ENCODE data around the gene RRP12.

RRP12 gene

DNA sequence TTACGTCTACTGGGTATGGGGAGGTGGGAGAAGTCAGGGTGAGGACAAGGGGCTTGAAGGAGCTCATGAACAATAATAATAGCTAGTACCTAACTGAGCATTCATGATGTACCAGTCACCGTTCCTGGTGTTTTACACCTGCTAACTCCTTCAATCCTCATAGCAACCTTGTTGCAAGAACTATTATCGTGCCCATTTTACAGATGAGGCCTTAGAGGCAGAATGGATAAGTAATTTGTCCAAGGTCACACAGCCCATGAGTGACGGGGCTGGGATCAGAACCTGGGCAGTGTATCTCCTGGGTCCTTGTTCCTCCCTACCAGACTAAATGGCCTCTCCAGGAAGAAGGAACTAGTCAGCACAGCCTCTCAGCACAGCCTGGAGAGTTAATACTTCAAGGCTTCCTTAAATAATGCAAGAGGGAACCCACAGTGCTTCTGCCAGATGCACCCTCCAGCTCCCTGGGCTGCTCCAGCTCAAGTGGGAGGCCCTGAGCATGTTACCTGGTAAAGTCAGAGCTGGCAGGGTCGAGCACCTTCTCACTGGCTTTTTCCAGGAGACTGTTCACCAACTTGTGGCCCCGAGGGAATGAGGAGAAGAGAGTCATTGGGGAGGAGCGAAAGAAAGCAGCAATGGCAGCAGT is 28.8 kb downstream of the RRP12 start:
- Histone ChIP-seq H3K36me3 (ENCODE audit: insufficient read depth, low read length) (peaks cover 11% of the 10 kb centered on the region; the same call in 1 of the 2 replicates), H3K9me3 (ENCODE audit: insufficient read depth, low read depth, low read length) (no peaks in the 10 kb centered on the region), H3K79me2 (ENCODE audit: insufficient read depth, low read length) (no peaks in the 10 kb centered on the region), H3F3A (ENCODE audit: low read depth) (no peaks in the 10 kb centered on the region), H3K9ac (ENCODE audit: low read depth, low read length, poor library complexity, severe bottlenecking) (no peak overlapping the region), H3K27me3 (ENCODE audit: insufficient read depth, low read length, poor library complexity, severe bottlenecking) (no peaks in the 10 kb centered on the region), H2AFZ (ENCODE audit: low read length) (no peak overlapping the region), H3K4me1 (ENCODE audit: insufficient read depth, low read length, poor library complexity, severe bottlenecking) (no peaks in the 10 kb centered on the region), H3K9me2 (replicated peaks; ENCODE audit: low read depth, low read length) (no peaks in the 10 kb centered on the region), H3K4me3 (ENCODE audit: low read length, poor library complexity, severe bottlenecking) (no peak overlapping the region), H3K4me2 (ENCODE audit: low read depth, low read length, poor library complexity, severe bottlenecking) (no peak overlapping the region), H4K20me1 (ENCODE audit: insufficient read depth, low read length, poor library complexity, severe bottlenecking) (no peaks in the 10 kb centered on the region)
- TF ChIP-seq EZH2phosphoT487 (IDR thresholded peaks at IDR 0.05; ENCODE audit: borderline replicate concordance), result no peak
- TF ChIP-seq, protein P1, sequence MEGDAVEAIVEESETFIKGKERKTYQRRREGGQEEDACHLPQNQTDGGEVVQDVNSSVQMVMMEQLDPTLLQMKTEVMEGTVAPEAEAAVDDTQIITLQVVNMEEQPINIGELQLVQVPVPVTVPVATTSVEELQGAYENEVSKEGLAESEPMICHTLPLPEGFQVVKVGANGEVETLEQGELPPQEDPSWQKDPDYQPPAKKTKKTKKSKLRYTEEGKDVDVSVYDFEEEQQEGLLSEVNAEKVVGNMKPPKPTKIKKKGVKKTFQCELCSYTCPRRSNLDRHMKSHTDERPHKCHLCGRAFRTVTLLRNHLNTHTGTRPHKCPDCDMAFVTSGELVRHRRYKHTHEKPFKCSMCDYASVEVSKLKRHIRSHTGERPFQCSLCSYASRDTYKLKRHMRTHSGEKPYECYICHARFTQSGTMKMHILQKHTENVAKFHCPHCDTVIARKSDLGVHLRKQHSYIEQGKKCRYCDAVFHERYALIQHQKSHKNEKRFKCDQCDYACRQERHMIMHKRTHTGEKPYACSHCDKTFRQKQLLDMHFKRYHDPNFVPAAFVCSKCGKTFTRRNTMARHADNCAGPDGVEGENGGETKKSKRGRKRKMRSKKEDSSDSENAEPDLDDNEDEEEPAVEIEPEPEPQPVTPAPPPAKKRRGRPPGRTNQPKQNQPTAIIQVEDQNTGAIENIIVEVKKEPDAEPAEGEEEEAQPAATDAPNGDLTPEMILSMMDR (conservative IDR thresholded peaks at IDR 0.05; ENCODE audit: low read length), result no peak

DNA sequence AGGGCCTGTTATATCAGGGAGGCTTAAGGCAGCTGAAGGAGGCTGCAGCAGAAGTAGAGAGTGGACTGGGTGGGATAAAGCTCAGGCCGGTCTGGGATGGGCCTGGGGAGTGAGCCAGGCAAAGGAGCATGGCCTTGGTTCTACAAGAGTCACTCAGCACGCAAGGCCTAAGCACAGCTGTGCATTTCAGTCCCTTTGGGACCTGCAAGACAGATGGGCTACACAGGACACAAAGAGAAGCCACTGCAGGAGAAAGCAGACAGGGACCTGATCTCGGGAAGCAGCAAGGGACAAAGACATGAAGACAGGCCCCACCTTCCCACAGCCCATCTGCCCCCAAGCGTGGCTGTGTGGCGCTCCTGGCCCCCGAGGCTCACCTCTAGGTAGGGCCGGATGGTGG is 29.4 kb downstream of the RRP12 start:
- H3K36me3 ChIP-seq (ENCODE audit: insufficient read depth, low read length), result peaks cover 11% of the 10 kb centered on the region; the same call in 1 of the 2 replicates
- no peaks in the 10 kb centered on the region for H3K79me2 ChIP-seq (ENCODE audit: insufficient read depth, low read length)
- H4K20me1 ChIP-seq (ENCODE audit: insufficient read depth, low read length, poor library complexity, severe bottlenecking), result no peaks in the 10 kb centered on the region
- no peak overlapping the region for H2AFZ ChIP-seq (ENCODE audit: low read length)
- TF ChIP-seq, protein P1 (conservative IDR thresholded peaks at IDR 0.05; ENCODE audit: low read length), result no peak
- TF ChIP-seq EZH2phosphoT487 (IDR thresholded peaks at IDR 0.05; ENCODE audit: borderline replicate concordance), result no peak
- no peaks in the 10 kb centered on the region for H3K9me3 ChIP-seq (ENCODE audit: insufficient read depth, low read depth, low read length)
- no peaks in the 10 kb centered on the region for H3K27me3 ChIP-seq (ENCODE audit: insufficient read depth, low read length, poor library complexity, severe bottlenecking)
- H3F3A ChIP-seq (ENCODE audit: low read depth), result no peaks in the 10 kb centered on the region
- H3K9me2 ChIP-seq (replicated peaks; ENCODE audit: low read depth, low read length), result no peaks in the 10 kb centered on the region
- no peaks in the 10 kb centered on the region for H3K4me1 ChIP-seq (ENCODE audit: insufficient read depth, low read length, poor library complexity, severe bottlenecking)
- H3K4me2 ChIP-seq (ENCODE audit: low read depth, low read length, poor library complexity, severe bottlenecking), result no peak overlapping the region
- no peak overlapping the region for H3K4me3 ChIP-seq (ENCODE audit: low read length, poor library complexity, severe bottlenecking)
- H3K9ac ChIP-seq (ENCODE audit: low read depth, low read length, poor library complexity, severe bottlenecking), result no peak overlapping the region

DNA sequence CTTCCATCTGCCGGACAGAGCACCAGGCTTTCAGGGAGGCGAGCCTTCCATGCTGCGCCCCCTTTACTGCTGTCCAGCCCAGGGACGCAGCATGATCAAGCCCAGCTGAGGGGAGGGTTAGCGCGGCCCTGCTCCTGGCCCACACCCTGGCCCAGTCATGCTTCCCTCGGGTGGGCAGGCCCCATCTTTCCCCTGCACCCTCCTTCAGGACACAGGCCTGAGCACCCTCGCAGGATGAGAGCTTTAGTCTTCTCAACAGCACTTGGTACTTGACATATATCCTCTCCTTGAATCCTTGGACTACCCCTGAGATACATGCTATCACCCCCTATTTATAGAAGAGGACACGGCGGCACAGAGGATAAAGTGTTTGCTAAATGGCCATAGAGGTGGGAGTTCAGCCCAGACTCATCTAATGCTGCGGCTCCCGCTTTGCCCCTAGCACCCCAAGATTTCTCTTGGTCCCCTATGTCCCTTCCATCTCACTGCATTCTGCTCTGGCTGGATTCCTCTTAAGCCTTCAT is 34.0 kb downstream of the RRP12 start:
- H3K36me3 ChIP-seq (ENCODE audit: insufficient read depth, low read length), result peaks cover 2% of the 10 kb centered on the region; the same call in 1 of the 2 replicates
- no peaks in the 10 kb centered on the region for H3F3A ChIP-seq (ENCODE audit: low read depth)
- H3K4me1 ChIP-seq (ENCODE audit: insufficient read depth, low read length, poor library complexity, severe bottlenecking), result no peaks in the 10 kb centered on the region
- no peak overlapping the region for H3K9ac ChIP-seq (ENCODE audit: low read depth, low read length, poor library complexity, severe bottlenecking)
- no peak overlapping the region for H3K4me3 ChIP-seq (ENCODE audit: low read length, poor library complexity, severe bottlenecking)
- no peaks in the 10 kb centered on the region for H3K9me2 ChIP-seq (replicated peaks; ENCODE audit: low read depth, low read length)
- H4K20me1 ChIP-seq (ENCODE audit: insufficient read depth, low read length, poor library complexity, severe bottlenecking), result no peaks in the 10 kb centered on the region
- TF ChIP-seq, protein P1 (conservative IDR thresholded peaks at IDR 0.05; ENCODE audit: low read length), result no peak
- no peak for TF ChIP-seq EZH2phosphoT487 (IDR thresholded peaks at IDR 0.05; ENCODE audit: borderline replicate concordance)
- no peak overlapping the region for H3K4me2 ChIP-seq (ENCODE audit: low read depth, low read length, poor library complexity, severe bottlenecking)
- no peaks in the 10 kb centered on the region for H3K27me3 ChIP-seq (ENCODE audit: insufficient read depth, low read length, poor library complexity, severe bottlenecking)
- H2AFZ ChIP-seq (ENCODE audit: low read length), result no peak overlapping the region
- no peaks in the 10 kb centered on the region for H3K79me2 ChIP-seq (ENCODE audit: insufficient read depth, low read length)
- no peaks in the 10 kb centered on the region for H3K9me3 ChIP-seq (ENCODE audit: insufficient read depth, low read depth, low read length)
